T follicular helper cell (primary cell): ENCODE results near the gene HPCAL1.

Source experiments
- DNase-seq: peaks from one replicate; pipeline ENCODE4 v3.0.0-alpha.2; 2020; ENCODE audit warnings: low read depth

HPCAL1 gene

GRCh38 chr2:10466801-10467200 lies 164.1 kb downstream of the HPCAL1 start:
- DNase-seq, result no peak

- no peak for DNase-seq
These were observed 164.7 kb downstream of the HPCAL1 start for GRCh38 chr2:10467401-10467800.

GRCh38 chr2:10469301-10469700 lies 166.6 kb downstream of the HPCAL1 start:
- no peak for DNase-seq

- no peak for DNase-seq
These were observed 167.4 kb downstream of the HPCAL1 start for GRCh38 chr2:10469955-10470608.

- DNase-seq, result no peak
These were observed 168.4 kb downstream of the HPCAL1 start for GRCh38 chr2:10471046-10471571.

GRCh38 chr2:10471955-10472354 lies 169.3 kb downstream of the HPCAL1 start:
- no peak for DNase-seq

GRCh38 chr2:10473121-10473756 lies 170.5 kb downstream of the HPCAL1 start:
- DNase-seq, result no peak

GRCh38 chr2:10475221-10475722 lies 172.6 kb downstream of the HPCAL1 start:
- DNase-seq, result no peak

GRCh38 chr2:10475811-10476660 lies 173.3 kb downstream of the HPCAL1 start:
- DNase-seq, result no peak

- no peak for DNase-seq
These were observed 174.2 kb downstream of the HPCAL1 start for GRCh38 chr2:10476723-10477442.
